GM13976 (cell line): ENCODE results near the gene TMCC2.

Experiments
- DNase-seq: peaks from one replicate; pipeline ENCODE4 v3.0.0; 2012; ENCODE audit warnings: low spot score
- CTCF ChIP-seq: IDR thresholded peaks from 2 replicates; pipeline ENCODE4 v1.5.1; 2012; ENCODE audit warnings: borderline replicate concordance, mild to moderate bottlenecking; ENCODE audit not compliant: insufficient read depth; ENCODE audit errors: extremely low read depth, missing control alignments, control extremely low read depth
- in situ Hi-C: fragments of 300-500 bp; cut with MboI; formaldehyde crosslinking; loops from one replicate; pipeline ENCODE4 v1.12.0; 2022; ENCODE audit warnings: low sequenced_read_pairs, mixed read lengths, inconsistent platforms; ENCODE audit not compliant: unreplicated experiment

TMCC2 gene

GRCh38 chr1:205268846-205269680, 41.3 kb downstream of the TMCC2 start:
- TF ChIP-seq CTCF = no peak
- DNase-seq = no peak
- in situ Hi-C loops = no loop called here

GRCh38 chr1:205269711-205270110, 42.0 kb downstream of the TMCC2 start:
- in situ Hi-C loops = no loop called here

GRCh38 chr1:205270271-205270670, 42.5 kb downstream of the TMCC2 start:
- no peak for DNase-seq
- in situ Hi-C loops = no loop called here
- no peak for TF ChIP-seq CTCF

More at GRCh38 chr1:205269711-205270110, 42.0 kb downstream of the TMCC2 start:
- TF ChIP-seq CTCF = no peak
- DNase-seq = no peak

- DNase-seq = no peak
- TF ChIP-seq CTCF = no peak
- in situ Hi-C loops = no loop called here
Observed at GRCh38 chr1:205270764-205271163, 43.0 kb downstream of the TMCC2 start.

GRCh38 chr1:205271277-205271676, 43.5 kb downstream of the TMCC2 start:
- no peak for TF ChIP-seq CTCF
- DNase-seq = no peak
- in situ Hi-C loops = no loop called here

- no peak for TF ChIP-seq CTCF
- no peak for DNase-seq
- in situ Hi-C loops = no loop called here
Observed at GRCh38 chr1:205271745-205272144, 44.0 kb downstream of the TMCC2 start.
